Posterior vena cava (tissue), 2 donors: ENCODE results near the gene TTLL6. TPM values are rescaled to one million over a fixed set of nuclear protein-coding genes. Genes with fewer than 3 reads are reported as not detected.
"Not testable (repeated sequence)": the region's sequence is repeated elsewhere in the genome, so short reads cannot be mapped to it uniquely, and the experiment has no call there.

Source experiments
- DNase-seq: peaks from one replicate; pipeline ENCODE4 v3.0.0-alpha.2; 2020; ENCODE audit warnings: low spot score
- intact Hi-C, 2 donors: fragments of 100-400 bp; cut with DNase I; formaldehyde crosslinking; loops; one replicate each; pipeline versions ENCODE4 v1.14.1 to v1.14.2; 2022 to 2023
- microRNA-seq, 2 donors: library from miRNA; unstranded; fragments of <30 nt; microRNA quantifications; one replicate each; pipeline ENCODE4 v1.2.0, GENCODE V29; 2020 to 2021; ENCODE audit warnings: borderline microRNAs expressed in 2 of 2
- total RNA-seq, 2 donors: library from RNA; stranded (reverse); fragmentation: NEBNext Ultra II Directional; extraction: Animal tissue kit (Norgen Biotek cat#: 25700); gene quantifications; one replicate each; pipeline ENCODE4 v1.2.1, GENCODE V29; 2021
- donor health status: DM: yes; HTN: yes; CAD: no.
- donor health status: DM: yes; HTN: yes; CAD: no.

The TTLL6 gene
- total RNA-seq, 2 donors from 2014 or later = 0.46 TPM; not detected in 1

GRCh38 chr17:48718761-48719641 lies 98.0 kb downstream of the TTLL6 start:
- DNase-seq = no peak
- intact Hi-C loops = no loop called here

GRCh38 chr17:48718227-48718760 lies 98.7 kb downstream of the TTLL6 start:
- intact Hi-C loops = no loop called here
- no peak for DNase-seq

DNA sequence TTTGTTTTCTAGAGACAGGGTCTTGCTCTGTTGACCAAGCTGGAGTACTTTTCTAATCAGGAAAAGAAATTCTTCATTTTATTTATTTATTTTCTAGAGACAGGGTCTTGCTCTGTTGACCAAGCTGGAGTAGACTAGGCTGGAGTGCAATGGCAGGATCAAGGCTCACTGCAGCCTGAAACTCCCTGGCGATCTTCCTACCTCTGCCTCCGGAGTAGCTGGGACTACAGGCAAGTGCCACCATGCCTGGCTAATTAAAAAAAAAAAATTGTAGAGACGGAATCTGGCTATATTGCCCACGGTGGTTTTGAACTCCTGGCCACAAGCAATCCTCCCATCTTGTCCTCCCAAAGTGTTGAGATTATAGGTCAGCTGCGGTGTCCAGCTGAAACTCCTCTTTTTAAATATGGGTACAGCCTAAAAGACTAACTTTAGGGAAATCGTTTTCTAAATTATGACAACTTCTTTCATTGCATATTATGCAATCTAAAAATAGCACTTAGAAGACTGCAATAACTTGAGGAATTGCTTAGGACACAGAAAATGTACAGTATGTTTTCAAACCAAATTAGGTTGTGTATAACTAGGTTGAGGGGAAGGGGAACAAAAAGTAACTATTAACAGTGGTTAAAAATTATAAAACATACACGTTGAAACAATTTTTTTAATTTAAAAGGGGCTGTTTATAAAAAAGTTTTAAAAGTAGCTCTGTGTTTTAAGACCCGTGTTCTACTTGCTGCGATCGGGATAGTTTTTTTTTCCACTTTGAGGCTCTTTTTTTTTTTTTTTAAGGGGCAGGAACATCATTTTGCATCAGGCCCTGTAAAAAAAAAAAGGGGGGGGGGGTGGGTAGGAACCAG lies 99.4 kb downstream of the TTLL6 start:
- intact Hi-C loops = no loop called here

GRCh38 chr17:48716549-48716948 lies 100.5 kb downstream of the TTLL6 start:
- DNase-seq, intact Hi-C loops: not testable (repeated sequence)

More for the DNA sequence above, 99.4 kb downstream of the TTLL6 start:
- DNase-seq = no peak

GRCh38 chr17:48715496-48716399 lies 101.3 kb downstream of the TTLL6 start:
- intact Hi-C loops = no loop called here
- no peak for DNase-seq

Small RNA genes lying within 50 kb of the gene (microRNA-seq; reads per million reads assigned to microRNA genes)
- gene MIR3185 = 0 reads per million in 2 donors

Other genes starting within 250 kb of the TTLL6 start
- 1 to 10 TPM; 5.0 to 6.9 TPM for gene HOXB4, start 238.9 kb downstream of the TTLL6 start, total RNA-seq
- 10 to 100 TPM; 16.0 to 23.6 TPM for gene HOXB3, start 227.0 kb downstream of the TTLL6 start, total RNA-seq
- 1 to 10 TPM; 1.1 to 2.8 TPM for gene HOXB5, start 223.4 kb downstream of the TTLL6 start, total RNA-seq
- gene HOXB6, start 212.2 kb downstream of the TTLL6 start, total RNA-seq = 1 to 10 TPM; 3.9 to 6.7 TPM
- gene HOXB7, start 206.2 kb downstream of the TTLL6 start, total RNA-seq = 10 to 100 TPM in 1 of 2 donors, 1 to 10 TPM in 1; 8.0 to 11.1 TPM
- under 1 TPM; 0.19 to 0.93 TPM for gene HOXB8, start 201.9 kb downstream of the TTLL6 start, total RNA-seq
- under 1 TPM in 1 of 2 donors, not detected in 1; 0.24 TPM for gene HOXB9, start 190.9 kb downstream of the TTLL6 start, total RNA-seq
- not detected for gene PRAC1, start 94.7 kb downstream of the TTLL6 start, total RNA-seq
- gene PRAC2, start 94.0 kb downstream of the TTLL6 start, total RNA-seq = not detected
- not detected for gene HOXB13, start 88.5 kb downstream of the TTLL6 start, total RNA-seq
- 100 to 1,000 TPM; 146 to 181 TPM for gene CALCOCO2, start 13.8 kb upstream of the TTLL6 start, total RNA-seq
- 10 to 100 TPM; 53.5 to 60.9 TPM for gene ATP5MC1, start 75.6 kb upstream of the TTLL6 start, total RNA-seq
- 10 to 100 TPM; 53.3 to 60.2 TPM for gene UBE2Z, start 91.2 kb upstream of the TTLL6 start, total RNA-seq
- 10 to 100 TPM; 71.3 to 80.3 TPM for gene SNF8, start 127.6 kb upstream of the TTLL6 start, total RNA-seq
- gene GIP, start 151.4 kb upstream of the TTLL6 start, total RNA-seq = not detected
- under 1 TPM in 1 of 2 donors, not detected in 1; 0.05 TPM for gene IGF2BP1, start 180.2 kb upstream of the TTLL6 start, total RNA-seq